RPMI8226 (cell line): ENCODE results near the gene RFWD3.

Experiments used
- DNase-seq: peaks from one replicate; pipeline ENCODE4 v3.0.0-alpha.2; 2015

RFWD3 gene

DNA sequence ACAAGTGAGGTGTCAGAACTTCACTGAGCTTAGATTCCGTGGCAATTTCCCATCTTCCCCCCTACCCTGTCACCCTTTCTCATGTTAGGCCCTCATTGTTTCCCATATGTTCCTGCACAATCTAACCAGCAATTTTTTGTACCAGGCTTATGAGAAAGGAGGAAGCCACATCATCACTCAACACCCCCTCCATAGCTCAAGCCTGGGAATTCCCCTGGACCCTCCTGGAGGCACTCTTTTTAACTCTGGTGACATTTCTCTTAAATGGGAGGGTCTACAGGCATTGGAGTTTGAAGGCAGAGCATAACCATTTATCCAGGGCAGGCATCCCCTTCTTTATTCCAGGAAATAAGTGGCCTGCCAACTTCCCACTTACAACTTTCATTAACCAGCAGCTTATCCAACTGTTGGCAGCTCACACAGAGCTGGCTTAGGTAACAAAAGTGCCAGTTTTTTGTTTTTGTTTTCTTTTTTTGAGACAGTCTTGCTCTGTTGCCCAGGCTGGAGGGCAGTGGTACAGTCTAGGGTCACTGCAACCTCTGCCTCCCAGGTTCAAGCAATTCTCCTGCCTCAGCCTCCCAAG is 49.4 kb downstream of the RFWD3 start:
- no peak for DNase-seq

- no peak for DNase-seq
Observed at GRCh38 chr16:74611721-74612120, 55.0 kb downstream of the RFWD3 start.

DNA sequence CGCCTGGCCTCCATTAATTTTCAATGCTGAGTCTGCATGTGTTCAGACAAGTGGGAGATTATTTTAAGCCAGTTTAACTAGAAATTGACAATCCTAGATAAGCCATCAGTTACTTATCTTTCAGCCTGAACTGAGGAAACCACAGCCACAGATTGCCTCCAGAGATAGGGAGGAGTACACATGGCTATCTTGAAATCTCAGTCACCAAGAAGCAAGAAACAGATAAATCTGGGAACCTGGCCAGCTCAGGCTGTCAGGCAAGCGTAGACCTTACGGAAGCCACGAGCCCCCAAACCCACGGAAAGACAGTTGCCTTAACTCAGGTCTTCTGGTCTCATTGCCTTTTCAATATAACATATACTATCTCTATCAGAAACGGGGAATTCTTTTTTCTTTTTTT is 57.7 kb downstream of the RFWD3 start:
- DNase-seq = no peak

GRCh38 chr16:74608381-74608780 is 58.3 kb downstream of the RFWD3 start:
- no peak for DNase-seq

DNA sequence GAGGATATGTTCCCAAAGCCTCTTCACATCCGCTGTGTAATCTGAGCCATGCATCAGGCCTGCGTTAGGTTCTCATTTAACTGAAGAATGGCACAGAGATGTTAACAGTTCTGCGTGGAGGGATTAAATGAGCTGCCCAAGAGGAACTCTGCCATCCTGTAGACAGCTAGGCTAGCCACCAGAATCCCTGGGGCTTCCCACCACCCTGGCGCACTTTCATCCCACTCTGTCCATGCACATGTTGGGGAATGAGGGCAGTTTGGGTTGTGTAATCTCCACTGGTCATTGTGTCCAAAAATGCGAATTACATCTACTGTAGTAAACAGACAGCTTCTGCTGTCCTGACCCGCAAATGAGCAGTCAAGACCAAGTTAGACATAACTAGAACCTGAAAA is 58.7 kb downstream of the RFWD3 start:
- no peak for DNase-seq

DNA sequence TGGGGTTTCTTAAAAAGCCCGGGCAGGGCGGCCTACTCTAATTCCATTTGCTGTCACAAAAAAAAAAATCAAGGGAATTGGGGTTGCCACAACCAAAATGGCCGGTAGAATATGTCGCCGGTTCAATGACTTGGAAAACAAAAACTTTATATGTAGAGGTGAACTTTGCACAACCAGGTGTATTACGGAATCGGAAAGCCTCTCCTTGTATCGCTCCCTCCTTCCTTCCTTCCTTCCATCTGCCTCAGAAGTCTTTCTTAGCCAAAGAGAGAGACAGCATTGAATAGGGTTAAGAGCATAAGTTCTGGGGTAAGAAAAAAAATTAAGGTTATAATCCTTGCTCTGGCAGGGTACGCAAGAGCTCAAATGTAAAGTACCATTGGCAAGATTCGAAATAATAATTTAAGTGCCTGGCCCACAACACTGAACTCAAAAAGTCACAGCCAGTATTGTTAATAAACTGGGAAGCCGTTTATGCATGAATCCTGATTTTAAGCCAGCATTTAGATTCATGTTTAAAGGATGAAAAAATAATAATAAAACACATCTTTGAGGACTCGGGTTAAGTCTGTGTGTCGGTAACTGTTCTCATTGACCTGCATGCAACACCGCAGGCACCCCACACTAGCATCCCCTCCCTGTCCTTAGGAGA is 59.2 kb downstream of the RFWD3 start:
- no peak for DNase-seq

GRCh38 chr16:74606521-74607309 is 60.0 kb downstream of the RFWD3 start, which contains the start of gene GLG1:
Gene GLG1, minus strand, starts transcription at chr16:74607114. Its CDS starts 20 bp downstream, at chr16:74607094.
- peak; percentile 97 for DNase-seq

GRCh38 chr16:74605746-74606520 is 60.7 kb downstream of the RFWD3 start:
- DNase-seq = peak; percentile 26

DNA sequence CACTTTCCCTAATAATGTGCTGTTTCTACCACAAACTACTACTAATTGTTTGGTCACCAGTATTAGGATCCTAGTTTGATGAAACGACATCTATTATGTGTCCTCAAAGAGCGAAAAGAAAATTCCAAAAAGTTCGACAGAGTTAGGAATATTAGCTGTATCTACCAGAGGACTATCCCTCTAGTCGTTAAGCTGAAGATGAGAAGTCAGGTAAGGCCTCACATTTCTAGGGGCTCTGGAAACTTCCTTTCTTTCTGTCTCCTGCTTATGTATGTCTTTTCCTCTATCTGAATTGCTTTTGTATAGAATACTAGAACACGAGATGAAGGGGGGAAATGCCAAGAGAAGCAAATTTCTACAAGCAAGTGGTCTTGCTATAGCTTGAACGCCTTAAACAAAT is 61.3 kb downstream of the RFWD3 start:
- no peak for DNase-seq

DNA sequence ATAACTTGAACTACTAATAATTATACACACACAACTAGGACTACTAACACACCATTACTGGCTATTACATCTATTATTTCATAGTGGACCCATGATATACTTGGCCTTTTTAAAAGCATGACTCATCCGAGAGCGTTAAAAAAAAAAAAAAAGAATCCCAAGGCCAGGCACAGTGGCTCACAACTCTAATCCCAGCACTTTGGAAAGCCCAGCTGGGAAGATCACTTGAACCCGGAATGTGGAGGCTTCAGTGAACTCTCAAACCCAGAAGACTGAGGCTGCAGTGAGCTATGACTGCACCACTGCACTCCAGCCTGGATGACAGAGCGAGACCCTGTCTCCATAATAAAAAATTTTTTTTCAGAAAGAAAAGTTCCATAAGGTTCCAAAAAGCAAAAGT is 62.8 kb downstream of the RFWD3 start:
- DNase-seq = no peak

DNA sequence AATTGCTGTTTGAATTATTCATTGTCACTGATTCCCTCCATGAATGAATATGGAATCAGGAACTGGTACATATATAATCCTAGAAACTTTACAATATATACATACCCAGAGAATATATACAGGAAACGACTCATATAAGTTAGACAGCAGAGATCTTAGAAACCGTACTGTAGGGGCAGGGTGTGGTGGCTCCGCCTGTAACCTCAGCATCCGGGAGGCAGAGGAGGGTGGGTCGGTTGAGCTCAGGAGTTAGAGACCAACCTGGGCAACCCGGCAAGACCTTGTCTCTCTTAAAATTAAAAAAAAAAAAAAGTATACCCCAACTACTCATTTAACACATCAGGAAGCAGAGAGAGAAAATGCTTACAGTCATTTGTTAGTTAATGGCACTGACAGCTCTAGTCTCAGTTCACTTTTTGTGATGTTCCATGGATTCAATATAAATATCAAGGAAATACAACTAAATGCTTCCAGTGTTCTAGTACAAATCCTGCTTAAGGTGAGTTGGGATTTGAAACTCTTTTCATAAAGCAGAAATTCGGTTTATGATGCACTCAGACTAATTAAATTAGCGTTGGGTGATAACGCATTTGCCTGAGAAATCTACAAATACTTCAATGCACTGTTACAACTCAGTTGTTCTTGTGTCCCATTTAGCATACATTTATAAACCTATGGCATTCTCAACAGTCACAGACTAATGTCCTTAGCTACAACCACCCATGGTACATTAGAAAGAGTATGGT is 65.4 kb downstream of the RFWD3 start:
- no peak for DNase-seq

GRCh38 chr16:74596586-74596985 is 70.1 kb downstream of the RFWD3 start:
- no peak for DNase-seq

- DNase-seq = no peak
Observed at GRCh38 chr16:74592847-74593246, 73.8 kb downstream of the RFWD3 start.

DNA sequence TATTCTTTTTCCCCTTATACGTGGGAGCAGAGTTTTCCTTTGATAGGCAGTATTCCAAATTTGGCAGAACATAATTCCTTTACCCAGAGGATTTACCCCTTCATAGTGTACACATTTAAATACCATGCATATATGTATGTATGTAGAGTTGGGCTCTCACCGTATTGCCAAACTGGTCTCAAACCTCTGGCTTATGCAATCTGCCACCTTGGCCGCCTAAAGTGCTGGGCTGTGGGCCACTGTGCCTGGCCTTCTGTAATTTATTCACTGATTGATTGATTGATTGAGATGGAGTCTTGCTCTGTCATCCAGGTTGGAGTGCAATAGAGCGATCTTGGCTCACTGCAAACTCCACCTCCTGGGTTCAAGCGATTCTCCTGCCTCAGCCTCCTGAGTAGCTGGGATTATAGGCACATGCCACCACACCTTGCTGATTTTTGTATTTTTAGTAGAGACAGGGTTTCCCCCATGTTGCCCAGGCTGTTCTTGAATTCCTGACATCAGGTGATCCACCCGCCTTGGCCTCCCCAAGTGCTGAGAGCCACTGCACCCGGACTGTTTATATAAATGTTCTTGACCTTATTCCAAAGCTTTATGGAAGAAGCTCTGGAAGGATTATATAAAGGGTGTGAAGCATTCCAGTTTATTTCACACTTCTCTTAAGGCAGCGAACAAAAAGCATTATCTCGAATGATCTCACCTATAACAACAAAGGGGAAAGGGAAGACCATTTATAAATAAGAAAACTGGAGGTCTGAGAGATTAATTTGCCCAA is 74.6 kb downstream of the RFWD3 start:
- no peak for DNase-seq

GRCh38 chr16:74586948-74587347 is 79.7 kb downstream of the RFWD3 start:
- no peak for DNase-seq

GRCh38 chr16:74585846-74586443 is 80.7 kb downstream of the RFWD3 start:
- no peak for DNase-seq

- DNase-seq = no peak
Observed at GRCh38 chr16:74583926-74584666, 82.6 kb downstream of the RFWD3 start.

- DNase-seq = no peak
Observed at GRCh38 chr16:74582970-74583369, 83.7 kb downstream of the RFWD3 start.

DNA sequence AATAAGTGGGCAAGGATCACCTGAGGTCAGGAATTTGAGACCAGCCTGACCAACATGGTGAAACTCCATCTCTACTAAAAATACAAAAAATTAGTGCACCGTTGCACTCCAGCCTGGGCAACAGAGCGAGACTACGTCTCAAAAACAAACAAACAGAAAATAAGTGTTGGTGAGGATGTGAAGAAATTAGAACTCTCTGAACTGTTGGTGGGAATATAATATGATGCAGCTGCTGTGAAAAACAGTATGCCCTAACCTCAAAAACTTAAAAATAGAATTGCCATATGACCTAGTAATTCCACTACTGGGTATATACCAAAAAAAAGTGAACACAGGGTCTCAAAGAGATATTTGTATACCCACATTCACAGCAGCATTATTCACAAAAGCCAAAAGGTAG is 85.8 kb downstream of the RFWD3 start:
- DNase-seq = no peak

- DNase-seq = no peak
Observed at GRCh38 chr16:74578838-74579237, 87.8 kb downstream of the RFWD3 start.

GRCh38 chr16:74578433-74578832 is 88.2 kb downstream of the RFWD3 start:
- DNase-seq = no peak
